Naive thymus-derived CD4-positive, alpha-beta T cell (primary cell): ENCODE measurements around the gene TBC1D5. TPM values are rescaled to one million over a fixed set of nuclear protein-coding genes. Genes with fewer than 3 reads are reported as not detected.
"Not testable (repeated sequence)": the region's sequence is repeated elsewhere in the genome, so short reads cannot be mapped to it uniquely, and the experiment has no call there.

Source experiments
- ATAC-seq: fragments of 150-1000 bp; cut with Tn5 transposase; 2 replicates; pipeline ENCODE4 v1.10.0; 2021; ENCODE audit warnings: mild to moderate bottlenecking, moderate library complexity
- CTCF ChIA-PET: fragments of 350-600 bp; sonication (Branson Sonifier 250); formaldehyde crosslinking; loops from one replicate; lab custom pipeline; 2021; ENCODE audit warnings: antibody characterized with exemption; lab: Charles Lee
- POLR2A ChIA-PET: fragments of 350-600 bp; sonication (Branson Sonifier 250); formaldehyde crosslinking; loops from one replicate; lab custom pipeline; 2021; ENCODE audit warnings: antibody characterized with exemption, inconsistent platforms; lab: Charles Lee
- DNase-seq, 9 donors: peaks; one replicate each; pipeline versions ENCODE4 v3.0.0 to v3.0.0-alpha.2; 2020 to 2022; ENCODE audit warnings: mixed read lengths in 1 of 9
- H3K27ac ChIP-seq: one replicate; pipeline ENCODE4 v1.7.0; 2013; ENCODE audit warnings: mild to moderate bottlenecking, low read depth, low read length, moderate library complexity
- H3K27me3 ChIP-seq, 2 donors: one replicate each; pipeline ENCODE4 v1.7.0; 2013; ENCODE audit warnings: low read length in 2 of 2, mild to moderate bottlenecking in 2 of 2, moderate library complexity in 2 of 2; ENCODE audit not compliant: control insufficient read depth in 2 of 2, insufficient read depth in 2 of 2
- H3K36me3 ChIP-seq, 3 experiments: 1 replicate in 2 of 3; 2 replicates in 1 of 3; pipeline ENCODE4 v1.7.0; 2013; ENCODE audit warnings: low read length in 3 of 3, mild to moderate bottlenecking in 3 of 3, moderate library complexity in 1 of 3; ENCODE audit not compliant: insufficient read depth in 3 of 3, control insufficient read depth in 2 of 3
- H3K4me1 ChIP-seq, 2 donors: one replicate each; pipeline ENCODE4 v1.7.0; 2013; ENCODE audit warnings: low read length in 2 of 2, mild to moderate bottlenecking in 2 of 2, moderate library complexity in 1 of 2; ENCODE audit not compliant: control insufficient read depth in 2 of 2, insufficient read depth in 2 of 2
- H3K4me3 ChIP-seq: 2 replicates; pipeline ENCODE4 v1.7.0; 2013; ENCODE audit warnings: mild to moderate bottlenecking, low read length
- H3K9me3 ChIP-seq, 3 experiments: 1 replicate in 2 of 3; 2 replicates in 1 of 3; pipeline ENCODE4 v1.7.0; 2013; ENCODE audit warnings: low read length in 3 of 3; ENCODE audit not compliant: control insufficient read depth in 2 of 3
- H3K27ac Mint-ChIP-seq, 9 donors: one replicate each; pipeline ENCODE4 v1.8.0; 2020 to 2022; ENCODE audit warnings: mixed read lengths in 9 of 9, mild to moderate bottlenecking in 8 of 9, moderate library complexity in 5 of 9, inconsistent platforms in 2 of 9
- H3K27me3 Mint-ChIP-seq, 5 donors: one replicate each; pipeline ENCODE4 v1.8.0; 2021 to 2022; ENCODE audit warnings: mixed read lengths in 5 of 5, mild to moderate bottlenecking in 1 of 5
- H3K36me3 Mint-ChIP-seq, 5 donors: one replicate each; pipeline ENCODE4 v1.8.0; 2020 to 2022; ENCODE audit warnings: mixed read lengths in 5 of 5, mild to moderate bottlenecking in 3 of 5, inconsistent platforms in 1 of 5
- H3K4me1 Mint-ChIP-seq, 7 donors: one replicate each; pipeline ENCODE4 v1.8.0; 2020 to 2022; ENCODE audit warnings: mixed read lengths in 7 of 7, mild to moderate bottlenecking in 3 of 7, inconsistent platforms in 1 of 7
- H3K4me3 Mint-ChIP-seq, 10 donors: one replicate each; pipeline ENCODE4 v1.8.0; 2020 to 2022; ENCODE audit warnings: mild to moderate bottlenecking in 10 of 10, mixed read lengths in 10 of 10, moderate library complexity in 6 of 10, inconsistent platforms in 2 of 10
- H3K9me3 Mint-ChIP-seq, 11 donors: one replicate each; pipeline ENCODE4 v1.8.0; 2020 to 2022; ENCODE audit warnings: mixed read lengths in 11 of 11, mild to moderate bottlenecking in 4 of 11, inconsistent platforms in 1 of 11, moderate library complexity in 1 of 11
- intact Hi-C, 2 donors: fragments of 100-400 bp; cut with micrococcal nuclease; formaldehyde crosslinking; loops; one replicate each; pipeline ENCODE4 v1.15.1; 2023
- polyA plus RNA-seq, 2 donors: library from polyadenylated mRNA; unstranded; fragments of 300-500 nt; fragmentation: Illumina TruSeq; gene quantifications; one replicate each; pipeline ENCODE4 v1.2.3, GENCODE V29; 2021
- total RNA-seq, 6 experiments: library from RNA in 5 of 6; stranded (reverse) in 5 of 6; gene quantifications; 1 replicate in 5 of 6; 2 replicates in 1 of 6; pipeline ENCODE4 v1.2.3 and lab custom pipeline; 2021 to 2026

Gene TBC1D5
- total and polyA plus RNA-seq, 7 experiments from 2014 or later = 30.5 to 54.0 (median 37.4) TPM

DNA sequence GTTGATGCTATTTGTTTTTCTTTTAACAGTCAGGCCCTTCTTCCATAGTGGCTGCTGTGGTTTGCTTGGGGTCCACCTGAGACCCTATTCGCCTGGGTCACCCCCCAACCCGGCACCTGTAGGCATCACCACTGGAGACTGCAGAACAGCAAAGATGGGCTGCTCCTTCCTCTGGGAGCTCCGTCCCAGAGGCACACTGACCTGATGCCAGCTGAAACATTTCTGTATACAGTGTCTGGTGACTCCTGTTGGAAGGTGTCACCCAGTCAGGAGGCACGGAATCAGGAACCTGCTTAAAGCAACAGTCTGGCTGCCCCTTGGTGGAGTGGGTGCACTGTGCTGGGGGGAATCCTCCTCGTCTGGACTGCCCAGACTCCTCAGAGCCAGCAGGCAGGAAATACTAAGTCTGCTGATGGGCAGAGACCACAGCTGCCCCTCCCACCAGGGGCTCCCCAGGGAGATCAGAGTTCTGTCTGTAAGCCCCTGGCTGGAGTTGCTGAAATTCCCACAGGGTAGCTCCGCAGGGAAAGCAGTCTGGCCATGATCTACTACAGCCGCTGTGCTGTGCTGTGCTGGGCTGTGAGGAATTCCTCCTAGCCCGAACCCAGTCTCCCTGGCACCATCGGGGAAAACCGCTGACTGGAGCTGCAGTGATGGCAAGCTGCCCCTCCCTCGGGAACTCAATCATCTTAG is 248.2 kb downstream of the TBC1D5 start:
- Mint-ChIP-seq H3K9me3 (peaks cover 4 to 41% (median 24%) of the 10 kb centered on the region in 11 donors), H3K36me3 (peaks cover 17 to 58% (median 43%) of the 10 kb centered on the region in 5 donors), H3K4me1 (peaks cover 0 to 6% (median 0%) of the 10 kb centered on the region in 7 donors), H3K4me3 (no peak overlapping the region), H3K27ac (no peak overlapping the region), H3K27me3 (no peaks in the 10 kb centered on the region)
- no peak for ATAC-seq
- H3K4me1 ChIP-seq = no peaks in the 10 kb centered on the region
- no peak overlapping the region for H3K4me3 ChIP-seq
- H3K36me3 ChIP-seq = no peaks in the 10 kb centered on the region
- H3K9me3 ChIP-seq = no peaks in the 10 kb centered on the region
- CTCF ChIA-PET = no interaction called here
- intact Hi-C loops = no loop called here
- H3K27ac ChIP-seq = no peak overlapping the region
- POLR2A ChIA-PET = no interaction called here
- DNase-seq = no peak
- no peaks in the 10 kb centered on the region for H3K27me3 ChIP-seq

DNA sequence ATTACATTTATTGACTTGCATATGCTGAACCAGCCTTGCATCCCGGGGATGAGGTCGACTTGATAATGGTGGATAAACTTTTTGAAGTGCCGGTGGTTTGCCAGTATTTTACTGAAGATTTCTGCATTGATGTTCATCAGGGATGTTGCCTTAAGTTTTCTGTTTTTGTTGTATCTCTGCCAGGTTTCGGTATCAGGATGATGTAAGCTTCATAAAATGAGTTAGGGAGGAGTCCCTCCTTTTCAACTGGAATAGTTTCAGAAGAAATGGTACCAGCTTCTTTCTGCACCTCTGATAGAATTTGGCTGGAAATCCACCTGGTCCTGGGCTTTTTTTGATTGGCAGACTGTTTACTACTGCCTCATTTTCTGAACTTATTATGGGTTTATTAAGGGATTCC is 250.8 kb downstream of the TBC1D5 start:
- H3K9me3 Mint-ChIP-seq = peaks cover 4 to 54% (median 27%) of the 10 kb centered on the region in 11 donors
- H3K27me3 Mint-ChIP-seq = no peaks in the 10 kb centered on the region
- no peak overlapping the region for H3K4me3 Mint-ChIP-seq
- DNase-seq (no peak), ATAC-seq (no peak)
- H3K9me3 ChIP-seq = no peaks in the 10 kb centered on the region
- CTCF ChIA-PET = no interaction called here
- peaks cover 18 to 56% (median 43%) of the 10 kb centered on the region in 5 donors for H3K36me3 Mint-ChIP-seq
- peaks cover 0 to 6% (median 0%) of the 10 kb centered on the region in 7 donors for H3K4me1 Mint-ChIP-seq
- POLR2A ChIA-PET = no interaction called here
- H3K27me3 ChIP-seq = no peaks in the 10 kb centered on the region
- no peaks in the 10 kb centered on the region for H3K4me1 ChIP-seq
- no peak overlapping the region for H3K4me3 ChIP-seq
- H3K27ac Mint-ChIP-seq = peak overlapping the region in 1 of 9 donors; percentile 17
- no peaks in the 10 kb centered on the region for H3K36me3 ChIP-seq
- no peak overlapping the region for H3K27ac ChIP-seq
- intact Hi-C loops = no loop called here

DNA sequence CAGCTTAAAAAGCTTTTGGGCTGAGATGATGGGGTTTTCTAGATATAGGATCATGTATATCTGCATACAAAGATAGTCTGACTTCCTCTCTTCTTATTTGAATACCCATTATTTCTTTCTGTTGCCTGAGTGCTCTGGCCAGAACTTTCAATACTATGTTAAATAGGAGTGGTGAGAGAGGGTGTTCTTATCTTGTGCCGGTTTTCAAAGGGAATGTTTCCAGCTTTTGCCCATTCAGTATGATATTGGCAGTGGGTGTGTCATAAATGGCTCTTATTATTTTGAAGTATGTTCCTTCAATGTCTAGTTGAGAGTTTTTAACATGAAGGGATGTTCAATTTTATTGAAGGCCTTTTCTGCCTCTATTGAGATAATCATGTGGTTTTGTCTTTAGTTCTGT is 251.2 kb downstream of the TBC1D5 start:
- H3K4me1 Mint-ChIP-seq, H3K27me3 ChIP-seq, H3K27ac ChIP-seq, H3K4me3 ChIP-seq, H3K4me1 ChIP-seq, H3K27me3 Mint-ChIP-seq, intact Hi-C loops, ATAC-seq, H3K9me3 ChIP-seq, DNase-seq, CTCF ChIA-PET, H3K4me3 Mint-ChIP-seq, H3K36me3 ChIP-seq, POLR2A ChIA-PET: not testable (repeated sequence)
- H3K27ac Mint-ChIP-seq = peak overlapping the region in 1 of 9 donors; percentile 17
- peaks cover 18 to 56% (median 43%) of the 10 kb centered on the region in 5 donors for H3K36me3 Mint-ChIP-seq
- H3K9me3 Mint-ChIP-seq = peaks cover 4 to 54% (median 27%) of the 10 kb centered on the region in 11 donors

DNA sequence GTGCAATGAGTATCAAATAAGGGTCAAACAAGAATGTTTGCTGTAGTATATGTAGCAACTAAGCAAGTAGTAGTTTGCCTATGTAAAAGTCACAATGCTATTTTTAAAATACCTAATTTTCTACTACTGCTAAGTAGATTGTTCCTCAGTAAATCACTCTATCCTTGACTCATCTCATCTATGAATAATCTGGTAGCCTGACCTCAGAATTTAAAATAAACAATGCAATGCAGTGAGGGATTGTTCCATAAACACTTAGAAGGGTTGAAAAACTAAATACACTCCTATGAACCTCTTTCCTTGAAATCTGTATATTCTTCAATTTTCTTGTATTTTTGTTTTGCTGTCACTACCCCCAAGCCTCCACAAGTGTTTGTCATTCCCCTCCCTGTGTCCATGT is 253.3 kb downstream of the TBC1D5 start:
- H3K36me3 ChIP-seq = no peaks in the 10 kb centered on the region
- peaks cover 4 to 54% (median 27%) of the 10 kb centered on the region in 11 donors for H3K9me3 Mint-ChIP-seq
- ATAC-seq (no peak), DNase-seq (no peak)
- H3K27ac Mint-ChIP-seq = no peak overlapping the region
- H3K9me3 ChIP-seq = no peaks in the 10 kb centered on the region
- H3K36me3 Mint-ChIP-seq = peaks cover 15 to 42% (median 34%) of the 10 kb centered on the region in 5 donors
- ChIA-PET CTCF (no interaction called here), POLR2A (no interaction called here)
- intact Hi-C loops = no loop called here
- H3K27ac ChIP-seq = no peak overlapping the region
- no peaks in the 10 kb centered on the region for H3K4me1 Mint-ChIP-seq
- H3K27me3 ChIP-seq = no peaks in the 10 kb centered on the region
- no peaks in the 10 kb centered on the region for H3K4me1 ChIP-seq
- no peak overlapping the region for H3K4me3 ChIP-seq
- H3K4me3 Mint-ChIP-seq = no peak overlapping the region
- H3K27me3 Mint-ChIP-seq = no peaks in the 10 kb centered on the region

- no peaks in the 10 kb centered on the region for H3K27me3 ChIP-seq
- no peak for DNase-seq
- Mint-ChIP-seq H3K27me3 (no peaks in the 10 kb centered on the region), H3K9me3 (no peaks in the 10 kb centered on the region), H3K4me3 (no peak overlapping the region), H3K27ac (no peak overlapping the region), H3K4me1 (no peaks in the 10 kb centered on the region), H3K36me3 (peaks cover 0 to 18% (median 0%) of the 10 kb centered on the region in 5 donors)
- H3K27ac ChIP-seq = no peak overlapping the region
- ChIA-PET POLR2A (no interaction called here), CTCF (interaction anchor here (0.6 kb wide), 1 partner anchor 17 kb away, joined by 3 read pairs; no protein-coding TSS in a partner anchor)
- ATAC-seq = no peak
- no peak overlapping the region for H3K4me3 ChIP-seq
- no peaks in the 10 kb centered on the region for H3K36me3 ChIP-seq
- H3K4me1 ChIP-seq = no peaks in the 10 kb centered on the region
- H3K9me3 ChIP-seq = no peaks in the 10 kb centered on the region
- intact Hi-C loops = no loop called here
Measured at GRCh38 chr3:17481116-17481515, 261.3 kb downstream of the TBC1D5 start.

- Histone ChIP-seq H3K4me1 (no peaks in the 10 kb centered on the region), H3K36me3 (no peaks in the 10 kb centered on the region), H3K27ac (no peak overlapping the region), H3K4me3 (no peak overlapping the region), H3K9me3 (no peaks in the 10 kb centered on the region), H3K27me3 (no peaks in the 10 kb centered on the region)
- intact Hi-C loops = no loop called here
- H3K27me3 Mint-ChIP-seq = no peaks in the 10 kb centered on the region
- ChIA-PET CTCF (interaction anchor here (0.5 kb wide), 1 partner anchor 1016 kb away, joined by 3 read pairs; no protein-coding TSS in a partner anchor), POLR2A (no interaction called here)
- peaks cover 0 to 18% (median 0%) of the 10 kb centered on the region in 5 donors for H3K36me3 Mint-ChIP-seq
- DNase-seq = no peak
- ATAC-seq = no peak
- no peak overlapping the region for H3K27ac Mint-ChIP-seq
- H3K9me3 Mint-ChIP-seq = no peaks in the 10 kb centered on the region
- H3K4me3 Mint-ChIP-seq = no peak overlapping the region
- no peaks in the 10 kb centered on the region for H3K4me1 Mint-ChIP-seq
Measured at GRCh38 chr3:17479681-17480405, 262.6 kb downstream of the TBC1D5 start.
